UCSD-AML1 (cell line): ENCODE data around the gene ZNF446.
A peak's percentile ranks its signal among the peaks of the same experiment; 100 is the strongest.
"Not testable (repeated sequence)": the region's sequence is repeated elsewhere in the genome, so short reads cannot be mapped to it uniquely, and the experiment has no call there.

Source experiments
- DNase-seq: peaks from one replicate; lab custom pipeline; 2025; ENCODE audit not compliant: unreplicated experiment; lab: John Stamatoyannopoulos, UW

The ZNF446 gene

GRCh38 chr19:58475714-58476497, at the start of gene ZNF446:
ZNF446 (plus strand) TSS chr19:58476352; CDS start chr19:58477219, 867 bp downstream.
- peak; percentile 96 for DNase-seq

GRCh38 chr19:58428617-58429016, 47.5 kb upstream of the ZNF446 start:
- DNase-seq = no peak

- no peak for DNase-seq
These were observed 46.4 kb upstream of the ZNF446 start for GRCh38 chr19:58429745-58430144.

GRCh38 chr19:58434217-58434616, 41.9 kb upstream of the ZNF446 start:
- DNase-seq = no peak

GRCh38 chr19:58439576-58440554, 36.3 kb upstream of the ZNF446 start, which contains the start of gene ZNF132:
ZNF132 (minus strand) TSS chr19:58440153; CDS start chr19:58439821, 332 bp downstream.
- DNase-seq = peak; percentile 89

GRCh38 chr19:58440556-58440955, 35.6 kb upstream of the ZNF446 start:
- no peak for DNase-seq

- DNase-seq = not testable (repeated sequence)
These were observed 33.2 kb upstream of the ZNF446 start for GRCh38 chr19:58442986-58443385.

- DNase-seq = not testable (repeated sequence)
These were observed 27.3 kb upstream of the ZNF446 start for GRCh38 chr19:58448860-58449259.

GRCh38 chr19:58449980-58450379, 26.2 kb upstream of the ZNF446 start:
- DNase-seq = not testable (repeated sequence)

- DNase-seq = no peak
These were observed 25.2 kb upstream of the ZNF446 start for GRCh38 chr19:58450856-58451357.

GRCh38 chr19:58451358-58452101, 24.6 kb upstream of the ZNF446 start, which contains the start of gene ZNF324B:
ZNF324B (plus strand) TSS chr19:58451622; CDS start chr19:58453702, 2,080 bp downstream.
- peak; percentile 96 for DNase-seq

GRCh38 chr19:58453743-58454142, 22.4 kb upstream of the ZNF446 start:
- DNase-seq = no peak

GRCh38 chr19:58455306-58455705, 20.8 kb upstream of the ZNF446 start:
- DNase-seq = no peak

GRCh38 chr19:58456111-58456510, 20.0 kb upstream of the ZNF446 start:
- DNase-seq = no peak

GRCh38 chr19:58460039-58460438, 16.1 kb upstream of the ZNF446 start:
- no peak for DNase-seq

- no peak for DNase-seq
These were observed 9.9 kb upstream of the ZNF446 start for GRCh38 chr19:58466089-58466759.

GRCh38 chr19:58466760-58467589, 9.2 kb upstream of the ZNF446 start, which contains the start of gene ZNF324:
ZNF324 (plus strand) TSS chr19:58467080; CDS start chr19:58469186, 2,106 bp downstream.
- peak; percentile 96 for DNase-seq

- no peak for DNase-seq
These were observed 7.8 kb upstream of the ZNF446 start for GRCh38 chr19:58468216-58468839.
